ENCODE results near the gene ARHGDIA.

The ARHGDIA gene

DNA sequence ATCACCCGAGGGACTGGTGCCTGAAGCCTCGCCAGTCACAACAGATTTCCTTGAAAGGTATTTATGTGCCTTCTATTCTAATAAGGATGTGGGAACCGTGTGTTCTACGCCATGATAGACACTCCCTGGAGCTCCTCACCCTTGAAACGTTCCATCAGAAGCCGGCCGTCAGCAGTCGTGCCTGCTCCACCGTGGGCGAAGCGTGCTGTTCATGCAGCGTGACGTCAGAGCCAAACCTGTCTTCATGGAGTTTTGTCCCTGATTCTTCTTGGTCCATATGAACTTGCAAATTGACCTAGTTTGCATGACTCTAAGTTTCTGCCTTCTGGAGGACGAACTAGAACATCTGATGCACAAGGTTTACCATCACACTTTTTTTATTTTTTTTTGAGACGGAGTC, 31.8 kb downstream of the ARHGDIA start:
- FAIRE-seq: no peak
- TF ChIP-seq PAX5 (IDR thresholded peaks at IDR 0.05; ENCODE audit: insufficient read depth, low read length, severe bottlenecking) (no peak), POLR2A (IDR thresholded peaks at IDR 0.05; ENCODE audit: low read depth, low read length) (no peak)
- no peak for DNase-seq (ENCODE audit: insufficient read length, low spot score)

DNA sequence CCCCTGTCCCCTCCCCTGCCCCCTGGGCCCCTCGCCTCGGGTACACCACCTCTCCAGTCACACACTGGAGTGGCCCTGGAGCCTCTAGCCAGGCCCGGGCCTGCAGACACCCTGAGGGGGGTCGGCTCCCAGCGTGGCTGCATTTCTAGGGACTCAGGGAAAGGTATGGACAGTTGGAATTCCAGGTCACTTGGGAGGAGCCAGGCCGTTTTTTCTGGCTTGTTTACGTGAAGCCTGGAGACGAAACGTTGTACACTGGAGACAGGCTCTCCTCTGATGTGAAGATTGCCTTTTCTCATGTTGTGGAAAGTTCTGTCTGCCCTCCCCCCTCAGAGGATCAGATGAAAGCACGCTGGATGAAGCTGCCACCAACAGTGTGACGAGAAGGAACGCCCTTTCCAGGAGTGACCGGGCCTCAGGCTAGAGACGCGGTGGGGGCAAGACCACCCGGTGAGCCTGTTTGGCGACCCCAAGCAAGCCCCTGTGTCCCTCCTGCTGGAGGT, 32.3 kb downstream of the ARHGDIA start:
- DNase-seq (ENCODE audit: insufficient read length, low spot score) (no peak), FAIRE-seq (no peak)
- no peak for TF ChIP-seq TAF1 (IDR thresholded peaks at IDR 0.05; ENCODE audit: low read depth, low read length)
- no peak for TF ChIP-seq SPI1 (IDR thresholded peaks at IDR 0.05; ENCODE audit: low read depth, low read length)
- TF ChIP-seq PAX5 (IDR thresholded peaks at IDR 0.05; ENCODE audit: insufficient read depth, low read length, severe bottlenecking): no peak
- TF ChIP-seq POU2F2 (IDR thresholded peaks at IDR 0.05; ENCODE audit: low read depth, low read length): no peak
- no peak for TF ChIP-seq POLR2A (IDR thresholded peaks at IDR 0.05; ENCODE audit: low read depth, low read length)
- TF ChIP-seq POLR2AphosphoS5 (IDR thresholded peaks at IDR 0.05; ENCODE audit: low read depth, low read length): no peak

DNA sequence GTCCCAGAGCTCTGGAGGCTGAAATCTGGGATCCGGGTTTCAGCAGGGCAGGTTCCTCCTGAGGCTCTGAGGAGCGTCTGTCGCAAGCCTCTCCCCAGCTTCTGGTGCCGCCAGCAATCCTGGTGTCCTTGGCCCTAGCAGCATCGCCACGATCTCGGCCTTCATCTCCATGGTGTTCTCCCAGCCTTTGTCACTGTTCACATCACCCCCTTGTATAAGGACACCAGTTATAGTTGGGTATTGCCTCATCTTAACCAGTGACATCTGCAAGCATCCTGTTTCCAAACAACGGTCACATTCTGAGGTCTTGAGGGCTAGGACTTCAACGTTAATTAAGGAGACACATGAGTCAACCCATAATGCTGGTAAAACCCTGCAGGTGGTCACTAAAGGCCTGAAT, 33.5 kb downstream of the ARHGDIA start:
- FAIRE-seq (no peak), DNase-seq (ENCODE audit: insufficient read length, low spot score) (no peak)
- TF ChIP-seq TAF1 (IDR thresholded peaks at IDR 0.05; ENCODE audit: low read depth, low read length) (no peak), PAX5 (IDR thresholded peaks at IDR 0.05; ENCODE audit: insufficient read depth, low read length, severe bottlenecking) (no peak), SPI1 (IDR thresholded peaks at IDR 0.05; ENCODE audit: low read depth, low read length) (no peak), POLR2A (IDR thresholded peaks at IDR 0.05; ENCODE audit: low read depth, low read length) (no peak), POLR2AphosphoS5 (IDR thresholded peaks at IDR 0.05; ENCODE audit: low read depth, low read length) (no peak), POU2F2 (IDR thresholded peaks at IDR 0.05; ENCODE audit: low read depth, low read length) (no peak)

DNA sequence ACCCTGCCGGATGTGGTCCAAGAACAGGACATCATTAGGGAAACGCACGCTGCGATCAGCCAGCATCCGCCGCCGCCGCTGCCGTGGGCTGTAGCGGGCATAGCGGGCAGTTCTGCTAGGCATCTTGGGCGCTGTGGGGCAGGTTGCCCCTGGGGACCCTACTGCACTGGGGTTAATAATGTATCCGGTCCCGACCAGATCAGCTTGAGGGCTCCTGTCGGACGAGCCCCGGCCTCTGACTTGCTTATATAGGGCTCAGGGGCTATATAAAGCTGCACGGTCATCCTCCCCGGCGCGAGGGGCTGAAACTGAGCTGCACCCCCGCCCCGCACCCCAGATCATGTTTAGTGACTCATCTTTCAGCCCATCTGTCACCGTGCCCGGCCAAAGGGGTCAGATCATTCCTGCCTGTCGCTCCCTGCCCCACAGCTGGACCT, 36.3 kb downstream of the ARHGDIA start, which contains the start of gene PPP1R27:
PPP1R27 (minus strand) TSS at position 220 of the 437 bp plus-strand sequence; CDS start at position 123, 97 bp downstream.
- FAIRE-seq (no peak), DNase-seq (ENCODE audit: insufficient read length, low spot score) (no peak)
- TF ChIP-seq TAF1 (IDR thresholded peaks at IDR 0.05; ENCODE audit: low read depth, low read length) (no peak), PAX5 (IDR thresholded peaks at IDR 0.05; ENCODE audit: insufficient read depth, low read length, severe bottlenecking) (no peak), POLR2AphosphoS5 (IDR thresholded peaks at IDR 0.05; ENCODE audit: low read depth, low read length) (no peak), POLR2A (IDR thresholded peaks at IDR 0.05; ENCODE audit: low read depth, low read length) (no peak)

DNA sequence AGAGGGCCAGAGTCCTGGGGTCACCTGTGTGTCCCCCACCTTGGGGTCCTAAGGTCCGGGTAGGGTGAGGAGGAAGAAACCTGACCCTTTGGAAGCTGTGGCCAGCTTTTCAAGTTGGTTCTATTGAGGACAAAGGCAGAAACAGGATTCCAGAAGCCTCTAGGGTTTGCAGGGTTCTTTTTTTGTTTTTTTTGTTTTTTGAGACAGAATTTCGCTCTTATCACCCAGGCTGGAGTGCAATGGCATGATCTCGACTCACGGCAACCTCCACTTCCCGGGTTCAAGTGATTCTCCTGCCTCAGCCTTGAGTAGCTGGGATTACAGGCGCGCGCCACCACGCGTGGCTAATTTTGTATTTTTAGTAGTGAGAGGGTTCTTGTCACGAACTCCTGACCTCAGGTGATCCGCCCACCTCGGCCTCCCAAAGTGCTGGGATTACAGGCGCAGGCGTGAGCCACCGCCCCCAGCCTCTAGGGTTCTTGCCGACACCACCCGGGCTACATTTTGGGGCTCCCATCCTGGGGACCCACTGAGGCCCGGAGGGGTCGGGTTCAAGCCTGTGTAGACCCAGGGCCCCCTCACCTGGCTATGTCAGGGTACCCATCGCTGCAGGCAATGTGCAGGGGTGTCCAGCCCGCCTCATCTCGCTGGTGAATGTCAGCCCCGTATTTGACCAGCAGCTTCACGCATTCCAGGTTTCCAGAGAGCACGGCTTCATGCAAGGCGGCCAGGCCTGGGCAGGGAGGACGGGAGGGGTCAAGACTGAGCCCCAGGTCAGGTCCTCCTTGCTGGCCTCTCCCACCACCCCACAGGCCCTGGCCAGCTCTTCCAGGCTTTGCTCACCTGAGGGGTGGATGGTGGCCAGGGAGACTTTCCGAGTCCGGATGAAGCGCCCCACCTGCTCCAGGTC, 37.0 kb downstream of the ARHGDIA start:
- no peak for DNase-seq (ENCODE audit: insufficient read length, low spot score)
- FAIRE-seq: no peak
- TF ChIP-seq POU2F2 (IDR thresholded peaks at IDR 0.05; ENCODE audit: low read depth, low read length) (no peak), POLR2AphosphoS5 (IDR thresholded peaks at IDR 0.05; ENCODE audit: low read depth, low read length) (no peak), PAX5 (IDR thresholded peaks at IDR 0.05; ENCODE audit: insufficient read depth, low read length, severe bottlenecking) (no peak), SPI1 (IDR thresholded peaks at IDR 0.05; ENCODE audit: low read depth, low read length) (no peak), POLR2A (IDR thresholded peaks at IDR 0.05; ENCODE audit: low read depth, low read length) (no peak), TAF1 (IDR thresholded peaks at IDR 0.05; ENCODE audit: low read depth, low read length) (no peak)

DNA sequence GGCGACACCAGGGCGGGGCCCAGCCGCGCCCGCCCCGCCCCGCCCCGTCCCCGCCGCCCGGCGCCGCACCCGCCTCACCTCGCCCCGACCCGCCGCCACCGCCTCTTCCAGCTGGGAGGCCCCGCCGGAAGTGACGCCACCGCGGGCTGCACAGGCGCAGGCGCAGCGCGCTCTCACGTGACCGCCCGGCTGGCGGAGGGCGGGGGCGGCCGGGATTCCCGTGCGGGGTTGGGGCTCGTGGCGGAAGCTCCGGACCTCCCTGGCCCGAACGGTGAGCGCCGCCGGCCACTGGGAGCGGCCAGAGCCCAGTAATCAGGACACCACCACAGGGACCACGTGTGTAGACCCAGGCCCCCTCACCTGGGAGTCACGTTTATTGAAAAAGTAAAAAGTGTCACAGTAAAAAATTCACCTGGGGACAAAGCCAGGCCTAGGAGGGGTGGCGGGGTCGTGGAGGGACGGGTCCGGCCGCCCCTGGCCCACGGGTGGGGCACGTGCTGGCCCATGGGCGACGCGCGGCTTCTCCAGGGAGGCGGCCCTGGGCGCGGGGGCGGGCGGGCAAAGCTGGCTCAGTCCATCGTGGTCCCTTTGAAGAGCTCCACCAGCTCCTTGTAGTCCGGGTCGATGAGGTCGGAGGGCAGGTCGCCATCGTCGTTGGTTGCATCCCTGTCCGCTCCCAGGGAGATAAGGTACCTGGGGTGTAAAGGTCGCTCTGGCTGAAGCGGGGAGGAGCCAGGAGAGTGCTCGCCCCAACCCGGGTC, 37.8 kb downstream of the ARHGDIA start, which contains the start of gene MCRIP1:
MCRIP1 (minus strand) TSS at position 132 of the 761 bp plus-strand sequence. CDS start 8,785 bp downstream, outside the sequence.
- TF ChIP-seq TAF1 (IDR thresholded peaks at IDR 0.05; ENCODE audit: low read depth, low read length): peak; percentile 59
- TF ChIP-seq PAX5 (IDR thresholded peaks at IDR 0.05; ENCODE audit: insufficient read depth, low read length, severe bottlenecking): no peak
- no peak for TF ChIP-seq SPI1 (IDR thresholded peaks at IDR 0.05; ENCODE audit: low read depth, low read length)
- 0 out of 2 replicates have a peak, but pooled peaks have one; percentile 38 for TF ChIP-seq POU2F2 (IDR thresholded peaks at IDR 0.05; ENCODE audit: low read depth, low read length)
- peak; percentile 61 for TF ChIP-seq POLR2A (IDR thresholded peaks at IDR 0.05; ENCODE audit: low read depth, low read length)
- no peak for TF ChIP-seq POLR2AphosphoS5 (IDR thresholded peaks at IDR 0.05; ENCODE audit: low read depth, low read length)
- FAIRE-seq (peak; percentile 94), DNase-seq (ENCODE audit: insufficient read length, low spot score) (peak; percentile 100)

DNA sequence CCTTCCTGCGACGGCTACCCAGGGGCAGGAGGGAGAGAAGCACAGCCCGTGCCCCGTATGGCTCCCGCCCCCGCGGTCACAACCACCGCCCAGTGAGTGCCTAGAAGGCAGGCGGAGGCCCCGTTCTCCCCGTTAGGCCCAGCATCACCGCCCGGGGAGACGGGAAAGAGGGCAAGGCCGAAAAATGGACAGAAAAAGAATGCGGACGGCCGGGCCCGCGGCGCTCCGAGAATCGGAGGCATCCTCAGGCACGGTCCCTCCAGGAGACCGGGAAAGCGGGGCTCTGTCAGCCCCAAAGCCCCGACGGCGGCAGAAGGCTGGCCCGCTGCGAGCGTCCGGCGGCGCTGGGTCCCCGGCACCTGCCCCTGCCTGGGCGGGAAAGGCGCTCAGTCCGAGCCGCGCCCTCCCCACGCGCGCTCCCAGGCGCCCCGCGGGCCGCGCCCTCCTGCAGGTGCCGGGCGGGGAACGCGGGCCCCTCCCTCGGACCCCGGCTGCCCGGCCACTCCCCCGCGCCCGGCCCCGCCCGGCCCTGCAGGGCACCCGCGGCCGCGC, 38.5 kb downstream of the ARHGDIA start:
- DNase-seq (ENCODE audit: insufficient read length, low spot score) (no peak), FAIRE-seq (no peak)
- no peak for TF ChIP-seq PAX5 (IDR thresholded peaks at IDR 0.05; ENCODE audit: insufficient read depth, low read length, severe bottlenecking)

DNA sequence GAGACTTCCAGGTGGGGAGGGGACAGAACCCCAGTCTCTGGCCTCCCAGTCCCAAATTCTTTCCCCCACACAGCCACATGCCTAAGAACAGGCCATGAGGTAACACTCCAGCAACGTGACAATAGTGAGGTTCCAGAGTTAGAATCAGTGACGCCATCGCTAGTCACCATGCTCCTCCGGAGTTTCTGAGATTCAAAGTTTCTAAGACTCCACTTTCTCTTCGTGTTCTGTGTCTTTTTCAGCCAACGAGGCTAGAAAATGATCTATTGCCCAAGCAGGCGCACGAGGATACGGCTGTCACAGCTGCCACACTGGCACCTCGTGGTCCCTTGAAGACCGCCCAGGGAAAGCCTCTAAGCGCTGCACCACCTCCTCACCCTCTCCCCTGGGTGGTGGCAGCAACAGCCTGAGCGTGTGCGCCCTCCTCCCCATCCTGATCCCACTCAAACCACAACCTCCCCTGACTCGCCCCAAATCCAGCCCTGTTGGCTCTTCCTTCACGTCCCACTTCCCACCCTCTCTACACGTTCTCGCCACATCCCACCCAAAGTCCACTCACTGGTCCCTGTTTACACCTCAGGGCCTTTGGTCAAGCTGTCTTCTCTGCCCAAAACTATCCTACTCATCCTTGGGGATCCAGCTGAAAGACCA, 39.1 kb downstream of the ARHGDIA start:
- FAIRE-seq: no peak
- TF ChIP-seq SPI1 (IDR thresholded peaks at IDR 0.05; ENCODE audit: low read depth, low read length) (no peak), POU2F2 (IDR thresholded peaks at IDR 0.05; ENCODE audit: low read depth, low read length) (0 out of 2 replicates have a peak, but pooled peaks have one; percentile 27), TAF1 (IDR thresholded peaks at IDR 0.05; ENCODE audit: low read depth, low read length) (peak; percentile 38; the same call in 1 of the 2 replicates)
- DNase-seq (ENCODE audit: insufficient read length, low spot score): no peak

DNA sequence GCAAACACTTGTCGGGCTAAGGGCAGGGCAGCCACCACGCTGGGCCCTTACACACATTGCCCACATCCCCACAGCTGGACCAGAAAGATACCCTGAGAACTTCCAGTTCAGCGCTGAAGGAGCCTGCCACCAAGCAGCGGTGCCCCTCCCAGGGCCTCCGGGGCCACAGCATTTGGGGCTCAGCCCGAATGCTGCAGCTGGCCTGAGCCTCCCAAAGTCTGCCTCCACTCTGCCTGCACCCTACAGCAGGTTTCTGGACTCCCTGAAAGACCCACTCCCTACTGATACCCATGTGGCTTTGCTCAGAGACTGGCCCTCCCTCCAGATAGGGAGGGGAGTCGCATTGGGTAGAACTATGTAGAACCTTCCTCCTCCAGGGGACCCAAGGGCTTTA, 39.6 kb downstream of the ARHGDIA start:
- no peak for DNase-seq (ENCODE audit: insufficient read length, low spot score)
- no peak for TF ChIP-seq PAX5 (IDR thresholded peaks at IDR 0.05; ENCODE audit: insufficient read depth, low read length, severe bottlenecking)
- no peak for TF ChIP-seq TAF1 (IDR thresholded peaks at IDR 0.05; ENCODE audit: low read depth, low read length)
- TF ChIP-seq SPI1 (IDR thresholded peaks at IDR 0.05; ENCODE audit: low read depth, low read length): no peak
- peak; percentile 89 for FAIRE-seq

All from GM12891 (cell line).